ENCODE data around the gene AP1S2.

DNA sequence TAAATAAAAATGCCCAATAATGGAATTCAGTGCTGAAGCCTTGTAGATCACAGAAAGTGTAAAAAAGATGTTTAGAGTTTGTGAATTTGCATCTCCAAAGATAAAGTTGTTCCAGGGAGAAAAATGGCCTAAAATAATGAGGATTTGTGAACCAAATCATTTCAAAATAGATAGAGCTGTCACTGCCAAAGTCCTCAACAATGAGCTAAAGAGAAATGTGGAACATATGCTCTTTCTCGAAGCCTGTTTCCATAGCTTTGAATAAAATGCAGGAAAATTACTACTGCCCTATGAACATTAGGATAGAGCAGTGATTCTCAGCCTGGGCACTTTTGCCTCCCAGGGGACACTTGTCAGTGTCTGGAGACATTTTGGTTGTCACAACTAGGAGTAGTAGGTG is 3.4 kb upstream of the AP1S2 start:
- TF ChIP-seq CTCF (IDR thresholded peaks at IDR 0.05; ENCODE audit: low read depth, low read length) (no peak), EZH2phosphoT487 (IDR thresholded peaks at IDR 0.05; ENCODE audit: low read depth) (no peak)

Data from OCI-LY3 (cell line).